Measurements from ENCODE around the gene ZBTB7C. TPM values are rescaled to one million over a fixed set of nuclear protein-coding genes. Genes with fewer than 3 reads are reported as not detected.

The ZBTB7C gene
- polyA plus RNA-seq, 1 of the 3 experiments (the other 2 are of a cell fraction): 0.05 TPM

- ChIA-PET CTCF (interaction anchor here (1.1 kb wide), 1 partner anchor 195 kb away, joined by 3 read pairs; no protein-coding TSS in a partner anchor), POLR2A (no interaction called here)
- Histone ChIP-seq H3K79me2 (ENCODE audit: insufficient read depth) (no peaks in the 10 kb centered on the region), H3K4me3 (ENCODE audit: low read depth in 2 of 2, low read length in 1 of 2) (no peak overlapping the region), H2AFZ (ENCODE audit: low read depth) (no peak overlapping the region), H3K9me2 (no peaks in the 10 kb centered on the region), H3K27me3 (ENCODE audit: insufficient read depth) (no peaks in the 10 kb centered on the region; the same call in 1 of the 2 replicates), H3F3A (replicated peaks; ENCODE audit: insufficient read depth) (no peaks in the 10 kb centered on the region), H3K9ac (no peak overlapping the region), H3K36me3 (replicated peaks in 1 of 2; ENCODE audit: control insufficient read depth in 1 of 2, insufficient read depth in 2 of 2, low read length in 1 of 2) (no peaks in the 10 kb centered on the region), H3K4me1 (ENCODE audit: control insufficient read depth in 1 of 2, insufficient read depth in 2 of 2, low read depth in 1 of 2, low read length in 1 of 2) (no peaks in the 10 kb centered on the region), H3K4me2 (no peak overlapping the region), H3K27ac (ENCODE audit: low read depth in 2 of 2, low read length in 1 of 2) (no peak overlapping the region), H4K20me1 (ENCODE audit: insufficient read depth) (no peaks in the 10 kb centered on the region), H3K9me3 (no peaks in the 10 kb centered on the region)
- DNase-seq: no peak
- 26% methylated on average over 3 of the region's 3 CpGs for WGBS (ENCODE audit: low lambda C conversion rate)
- no peak for TF ChIP-seq NFIC (IDR thresholded peaks at IDR 0.05; ENCODE audit: borderline replicate concordance)
- no peak for TF ChIP-seq CTCF (IDR thresholded peaks at IDR 0.05)
- no peak for TF ChIP-seq RFX5 (IDR thresholded peaks at IDR 0.05; ENCODE audit: low read length)
- TF ChIP-seq SMC3 (IDR thresholded peaks at IDR 0.05; ENCODE audit: low read depth, low read length): no peak
- no peak for TF ChIP-seq TCF12 (IDR thresholded peaks at IDR 0.05)
- no peak for TF ChIP-seq SIN3A (IDR thresholded peaks at IDR 0.05; ENCODE audit: borderline replicate concordance, low read depth, low read length)
- TF ChIP-seq RAD21 (IDR thresholded peaks at IDR 0.05; ENCODE audit: low read length): no peak
- TF ChIP-seq FOXM1 (IDR thresholded peaks at IDR 0.05; ENCODE audit: low read depth): no peak
- no peak for TF ChIP-seq USF2 (IDR thresholded peaks at IDR 0.05; ENCODE audit: borderline replicate concordance, low read depth, low read length)
- TF ChIP-seq EP300 (IDR thresholded peaks at IDR 0.05; ENCODE audit: borderline replicate concordance in 1 of 2, low read depth in 1 of 2, low read length in 1 of 2): no peak
- TF ChIP-seq TAF1 (IDR thresholded peaks at IDR 0.05; ENCODE audit: borderline replicate concordance, low read depth, low read length): no peak
- TF ChIP-seq EZH2phosphoT487 (IDR thresholded peaks at IDR 0.05; ENCODE audit: borderline replicate concordance, low read depth): no peak
- no peak for TF ChIP-seq MEF2A (IDR thresholded peaks at IDR 0.05; ENCODE audit: borderline replicate concordance, low read depth)
- no peak for TF ChIP-seq POLR2AphosphoS5 (IDR thresholded peaks at IDR 0.05; ENCODE audit: low read depth, low read length)
- no peak for TF ChIP-seq USF1 (IDR thresholded peaks at IDR 0.05; ENCODE audit: borderline replicate concordance, low read depth)
- no peak for TF ChIP-seq CHD2 (IDR thresholded peaks at IDR 0.05; ENCODE audit: low read length, partially characterized antibody)
- TF ChIP-seq ELF1 (IDR thresholded peaks at IDR 0.05): no peak
- no peak for TF ChIP-seq REST (IDR thresholded peaks at IDR 0.05; ENCODE audit: low read depth, low read length)
These were observed 158.3 kb downstream of the ZBTB7C start for GRCh38 chr18:48250918-48251317.

Measured in SK-N-SH (cell line).